KMS-11 (cell line): Measurements from ENCODE around the gene MPZL1.
A peak's percentile ranks its signal among the peaks of the same experiment; 100 is the strongest.
"Not testable (repeated sequence)": the region's sequence is repeated elsewhere in the genome, so short reads cannot be mapped to it uniquely, and the experiment has no call there.

ENCODE experiments used
- H2AFZ ChIP-seq: fragments of 200-600 bp; sonication (generic); 2 replicates; pipeline ENCODE4 v1.6.1; 2016; ENCODE audit warnings: antibody characterized with exemption, mixed run types, low read depth
- H3K27ac ChIP-seq: fragments of 200-600 bp; sonication (generic); 2 replicates; pipeline ENCODE4 v1.6.1; 2016; ENCODE audit warnings: mild to moderate bottlenecking, mixed run types
- H3K27me3 ChIP-seq: fragments of 200-600 bp; sonication (generic); 2 replicates; pipeline ENCODE4 v1.6.1; 2017; ENCODE audit warnings: mild to moderate bottlenecking, low read depth, mixed run types, moderate library complexity; ENCODE audit not compliant: insufficient read depth
- H3K36me3 ChIP-seq: fragments of 200-600 bp; sonication (generic); 2 replicates; pipeline ENCODE4 v1.6.1; 2017; ENCODE audit warnings: mild to moderate bottlenecking, mixed run types; ENCODE audit not compliant: insufficient read depth
- H3K4me1 ChIP-seq: fragments of 200-600 bp; sonication (generic); 2 replicates; pipeline ENCODE4 v1.6.1; 2016; ENCODE audit warnings: mild to moderate bottlenecking, low read depth, mixed run types; ENCODE audit not compliant: poor library complexity, severe bottlenecking
- H3K4me2 ChIP-seq: fragments of 200-600 bp; sonication (generic); 2 replicates; pipeline ENCODE4 v1.7.0; 2016; ENCODE audit warnings: mild to moderate bottlenecking, mixed run types
- H3K4me3 ChIP-seq: fragments of 200-600 bp; sonication (generic); IDR thresholded peaks from 2 replicates; pipeline ENCODE4 v1.6.1; 2017; ENCODE audit warnings: low read depth, low read length, mixed read lengths; ENCODE audit not compliant: insufficient read depth
- H3K79me2 ChIP-seq: fragments of 200-600 bp; sonication (generic); 2 replicates; pipeline ENCODE4 v1.6.1; 2016; ENCODE audit warnings: low read depth, mixed run types; ENCODE audit not compliant: insufficient read depth
- H3K9ac ChIP-seq: fragments of 200-600 bp; sonication (generic); 2 replicates; pipeline ENCODE4 v1.6.1; 2016; ENCODE audit warnings: mild to moderate bottlenecking, mixed run types
- H4K20me1 ChIP-seq: fragments of 200-600 bp; sonication (generic); 2 replicates; pipeline ENCODE4 v1.6.1; 2016; ENCODE audit warnings: mild to moderate bottlenecking, mixed run types; ENCODE audit not compliant: insufficient read depth
- TF ChIP-seq, protein P1 (sequence below): fragments of 200-600 bp; sonication (generic); conservative IDR thresholded peaks from 2 replicates; pipeline ENCODE4 v1.6.1; 2017; ENCODE audit warnings: low read depth, mild to moderate bottlenecking, antibody characterized with exemption, low read length, moderate library complexity, mixed read lengths

MPZL1 gene

DNA sequence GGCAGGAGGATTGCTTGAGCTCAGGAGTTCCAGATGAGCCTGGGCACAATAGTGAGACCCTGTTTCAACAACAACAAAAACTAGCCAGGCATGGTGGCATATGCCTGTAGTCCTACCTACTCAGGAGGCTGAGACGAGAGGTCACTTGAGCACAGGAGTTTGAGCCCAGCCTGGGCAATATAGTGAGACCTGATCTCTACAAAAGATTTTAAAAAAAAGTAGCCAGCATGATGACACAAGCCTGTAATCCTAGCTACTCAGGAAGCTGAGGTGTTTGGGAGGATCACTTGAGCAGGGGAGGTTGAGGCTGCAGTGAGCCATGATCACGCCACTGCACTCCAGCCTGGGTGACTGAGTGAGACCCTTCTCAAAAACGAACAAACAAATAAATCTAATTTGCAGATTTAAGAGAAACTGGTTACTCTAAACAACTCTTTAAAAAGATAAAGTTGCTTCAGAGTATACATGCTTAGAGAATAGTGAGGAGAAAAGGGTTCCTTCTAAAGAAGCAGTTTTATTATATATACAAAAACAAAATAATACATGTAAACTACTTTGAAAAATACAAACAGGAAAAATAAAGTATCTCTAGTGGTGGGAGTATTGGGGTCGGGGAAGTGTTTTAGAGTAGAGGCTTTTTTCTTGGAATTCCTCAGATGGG, 103.8 kb downstream of the MPZL1 start:
- TF ChIP-seq, protein P1, sequence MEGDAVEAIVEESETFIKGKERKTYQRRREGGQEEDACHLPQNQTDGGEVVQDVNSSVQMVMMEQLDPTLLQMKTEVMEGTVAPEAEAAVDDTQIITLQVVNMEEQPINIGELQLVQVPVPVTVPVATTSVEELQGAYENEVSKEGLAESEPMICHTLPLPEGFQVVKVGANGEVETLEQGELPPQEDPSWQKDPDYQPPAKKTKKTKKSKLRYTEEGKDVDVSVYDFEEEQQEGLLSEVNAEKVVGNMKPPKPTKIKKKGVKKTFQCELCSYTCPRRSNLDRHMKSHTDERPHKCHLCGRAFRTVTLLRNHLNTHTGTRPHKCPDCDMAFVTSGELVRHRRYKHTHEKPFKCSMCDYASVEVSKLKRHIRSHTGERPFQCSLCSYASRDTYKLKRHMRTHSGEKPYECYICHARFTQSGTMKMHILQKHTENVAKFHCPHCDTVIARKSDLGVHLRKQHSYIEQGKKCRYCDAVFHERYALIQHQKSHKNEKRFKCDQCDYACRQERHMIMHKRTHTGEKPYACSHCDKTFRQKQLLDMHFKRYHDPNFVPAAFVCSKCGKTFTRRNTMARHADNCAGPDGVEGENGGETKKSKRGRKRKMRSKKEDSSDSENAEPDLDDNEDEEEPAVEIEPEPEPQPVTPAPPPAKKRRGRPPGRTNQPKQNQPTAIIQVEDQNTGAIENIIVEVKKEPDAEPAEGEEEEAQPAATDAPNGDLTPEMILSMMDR: no peak
- Histone ChIP-seq H3K27ac (no peak overlapping the region), H4K20me1 (no peaks in the 10 kb centered on the region), H3K27me3 (no peaks in the 10 kb centered on the region), H3K9ac (no peak overlapping the region), H2AFZ (0 out of 2 replicates have a peak overlapping the region, but pooled peaks have one; percentile 3), H3K36me3 (no peaks in the 10 kb centered on the region), H3K4me3 (no peak overlapping the region), H3K4me2 (peak overlapping the region; percentile 3; the same call in 1 of the 2 replicates), H3K79me2 (no peaks in the 10 kb centered on the region), H3K4me1 (peaks cover 16% of the 10 kb centered on the region)

- no peak overlapping the region for H3K9ac ChIP-seq
- H3K4me2 ChIP-seq: peak overlapping the region; percentile 3; the same call in 1 of the 2 replicates
- H3K27ac ChIP-seq: no peak overlapping the region
- TF ChIP-seq, protein P1: no peak
- H2AFZ ChIP-seq: 0 out of 2 replicates have a peak overlapping the region, but pooled peaks have one; percentile 3
- no peaks in the 10 kb centered on the region for H3K79me2 ChIP-seq
- no peaks in the 10 kb centered on the region for H4K20me1 ChIP-seq
- H3K36me3 ChIP-seq: no peaks in the 10 kb centered on the region
- no peaks in the 10 kb centered on the region for H3K27me3 ChIP-seq
- H3K4me3 ChIP-seq: no peak overlapping the region
- peaks cover 16% of the 10 kb centered on the region for H3K4me1 ChIP-seq
These were observed 104.3 kb downstream of the MPZL1 start for GRCh38 chr1:167826127-167826526.

- Histone ChIP-seq H2AFZ (no peak overlapping the region), H3K4me1 (peaks cover 15% of the 10 kb centered on the region), H3K36me3 (no peaks in the 10 kb centered on the region), H3K9ac (no peak overlapping the region), H4K20me1 (no peaks in the 10 kb centered on the region), H3K79me2 (no peaks in the 10 kb centered on the region), H3K27ac (no peak overlapping the region), H3K4me3 (no peak overlapping the region), H3K4me2 (no peak overlapping the region), H3K27me3 (no peaks in the 10 kb centered on the region)
- TF ChIP-seq, protein P1: no peak
These were observed 108.1 kb downstream of the MPZL1 start for GRCh38 chr1:167829868-167830267.

DNA sequence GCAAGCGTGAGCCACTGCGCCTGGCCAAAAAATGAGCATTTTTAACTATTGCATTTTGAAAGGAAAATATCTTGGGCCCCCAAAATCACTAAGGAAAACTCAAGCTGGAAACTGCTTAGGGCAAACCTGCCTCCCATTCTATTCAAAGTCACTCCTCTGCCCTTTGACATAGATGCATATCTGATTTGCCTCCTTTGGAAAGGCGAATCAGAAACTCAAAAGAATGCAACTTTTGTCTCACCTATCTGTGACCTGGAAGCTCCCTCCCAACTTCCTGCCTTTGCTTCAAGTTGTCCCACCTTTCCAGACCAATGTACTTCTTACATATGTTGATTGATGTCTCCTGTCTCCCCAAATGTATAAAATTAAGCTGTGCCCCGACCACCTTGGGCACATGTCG, 108.9 kb downstream of the MPZL1 start:
- H3K4me1 ChIP-seq, H3K4me2 ChIP-seq, H3K4me3 ChIP-seq, H3K27me3 ChIP-seq, H3K36me3 ChIP-seq, H3K79me2 ChIP-seq, H2AFZ ChIP-seq, H4K20me1 ChIP-seq, H3K9ac ChIP-seq, H3K27ac ChIP-seq: not testable (repeated sequence)

- no peaks in the 10 kb centered on the region for H4K20me1 ChIP-seq
- TF ChIP-seq, protein P1: no peak
- no peak overlapping the region for H3K9ac ChIP-seq
- no peak overlapping the region for H3K4me2 ChIP-seq
- no peak overlapping the region for H3K4me3 ChIP-seq
- no peak overlapping the region for H2AFZ ChIP-seq
- H3K27ac ChIP-seq: no peak overlapping the region
- H3K79me2 ChIP-seq: no peaks in the 10 kb centered on the region
- no peaks in the 10 kb centered on the region for H3K36me3 ChIP-seq
- H3K4me1 ChIP-seq: no peaks in the 10 kb centered on the region
- H3K27me3 ChIP-seq: no peaks in the 10 kb centered on the region
These were observed 110.9 kb downstream of the MPZL1 start for GRCh38 chr1:167832693-167833092.
